Choroid plexus epithelial cell (primary cell): ENCODE measurements around the gene ANKRD22.
A peak's percentile ranks its signal among the peaks of the same experiment; 100 is the strongest.

ENCODE experiments used
- DNase-seq: peaks from one replicate; pipeline ENCODE4 v3.0.0-alpha.2; 2010; ENCODE audit warnings: low read depth
- H3K4me3 ChIP-seq: 2 replicates; pipeline ENCODE4 v1.5.1; 2011; ENCODE audit warnings: low read depth, mild to moderate bottlenecking, control low read depth, low read length, moderate library complexity
- TF ChIP-seq, protein P1 (sequence below): conservative IDR thresholded peaks from 2 replicates; pipeline ENCODE4 v1.5.1; 2011; ENCODE audit warnings: low read depth, mild to moderate bottlenecking, control low read depth, inconsistent platforms, low read length, moderate library complexity

Gene ANKRD22

GRCh38 chr10:88835910-88836221, 15.8 kb downstream of the ANKRD22 start:
- TF ChIP-seq, protein P1, sequence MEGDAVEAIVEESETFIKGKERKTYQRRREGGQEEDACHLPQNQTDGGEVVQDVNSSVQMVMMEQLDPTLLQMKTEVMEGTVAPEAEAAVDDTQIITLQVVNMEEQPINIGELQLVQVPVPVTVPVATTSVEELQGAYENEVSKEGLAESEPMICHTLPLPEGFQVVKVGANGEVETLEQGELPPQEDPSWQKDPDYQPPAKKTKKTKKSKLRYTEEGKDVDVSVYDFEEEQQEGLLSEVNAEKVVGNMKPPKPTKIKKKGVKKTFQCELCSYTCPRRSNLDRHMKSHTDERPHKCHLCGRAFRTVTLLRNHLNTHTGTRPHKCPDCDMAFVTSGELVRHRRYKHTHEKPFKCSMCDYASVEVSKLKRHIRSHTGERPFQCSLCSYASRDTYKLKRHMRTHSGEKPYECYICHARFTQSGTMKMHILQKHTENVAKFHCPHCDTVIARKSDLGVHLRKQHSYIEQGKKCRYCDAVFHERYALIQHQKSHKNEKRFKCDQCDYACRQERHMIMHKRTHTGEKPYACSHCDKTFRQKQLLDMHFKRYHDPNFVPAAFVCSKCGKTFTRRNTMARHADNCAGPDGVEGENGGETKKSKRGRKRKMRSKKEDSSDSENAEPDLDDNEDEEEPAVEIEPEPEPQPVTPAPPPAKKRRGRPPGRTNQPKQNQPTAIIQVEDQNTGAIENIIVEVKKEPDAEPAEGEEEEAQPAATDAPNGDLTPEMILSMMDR = no peak
- DNase-seq = no peak
- no peak overlapping the region for H3K4me3 ChIP-seq

- peak; percentile 93 for DNase-seq
- TF ChIP-seq, protein P1 = peak; percentile 92
- H3K4me3 ChIP-seq = no peak overlapping the region
Measured at GRCh38 chr10:88835096-88835909, 16.3 kb downstream of the ANKRD22 start.

- H3K4me3 ChIP-seq = no peak overlapping the region
- TF ChIP-seq, protein P1 = no peak
- no peak for DNase-seq
Measured at GRCh38 chr10:88833723-88834122, 17.9 kb downstream of the ANKRD22 start.

DNA sequence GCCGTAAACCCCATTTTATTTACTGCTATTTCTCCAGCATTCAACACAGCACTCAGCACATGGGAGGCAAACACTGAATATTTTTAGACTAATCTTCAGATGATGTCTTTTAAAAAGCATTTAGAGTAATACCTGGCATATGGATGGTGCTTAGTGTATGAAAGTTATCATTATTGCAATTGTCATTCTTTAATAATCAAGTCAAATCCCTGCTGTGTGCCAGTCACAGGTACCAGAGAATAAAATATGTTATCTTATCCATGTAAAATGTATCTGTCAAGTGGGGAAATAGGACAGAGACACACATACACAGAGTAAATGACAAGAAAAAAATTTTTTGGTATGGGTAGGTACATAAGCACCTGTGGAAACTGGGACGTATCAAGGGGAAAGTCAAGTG, 18.5 kb downstream of the ANKRD22 start:
- no peak overlapping the region for H3K4me3 ChIP-seq
- TF ChIP-seq, protein P1 = no peak
- no peak for DNase-seq

DNA sequence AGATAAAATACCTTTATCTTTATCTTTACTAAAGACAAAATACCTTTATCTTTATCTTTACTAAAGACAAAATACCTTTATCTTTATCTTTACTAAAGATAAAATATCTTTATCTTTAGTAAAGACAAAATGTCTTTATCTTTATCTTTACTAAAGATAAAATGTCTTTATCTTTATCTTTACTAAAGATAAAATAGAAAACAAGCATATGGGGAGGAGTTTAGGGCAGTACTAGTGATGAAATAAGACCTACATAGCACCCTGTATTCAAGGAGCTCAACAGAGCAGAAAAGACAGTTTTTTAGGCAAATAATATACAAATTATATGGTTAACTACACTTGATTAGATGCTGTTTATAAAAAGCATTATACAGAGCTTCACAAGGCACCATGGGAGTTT, 19.3 kb downstream of the ANKRD22 start:
- DNase-seq = no peak
- TF ChIP-seq, protein P1 = no peak
- H3K4me3 ChIP-seq = no peak overlapping the region

DNA sequence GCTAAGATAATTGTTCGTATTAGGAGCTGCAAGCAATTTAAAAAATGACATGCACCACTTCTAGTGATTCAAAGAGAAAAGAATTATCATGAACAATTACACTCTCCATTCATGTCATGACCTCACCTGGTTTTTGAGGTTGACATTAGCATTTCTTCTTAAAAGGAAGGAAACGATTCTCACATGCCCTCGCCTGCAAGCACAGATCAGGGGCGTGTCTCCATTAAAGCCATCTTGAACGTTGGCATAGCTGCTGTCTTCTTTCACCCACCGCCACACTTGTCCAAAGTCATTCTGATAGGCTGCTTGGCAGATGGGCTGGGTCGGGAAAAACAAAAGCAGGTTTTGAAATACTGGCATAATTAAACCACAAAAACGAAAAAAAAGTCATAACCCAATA, 19.9 kb downstream of the ANKRD22 start:
- H3K4me3 ChIP-seq = no peak overlapping the region
- no peak for DNase-seq
- TF ChIP-seq, protein P1 = no peak

- DNase-seq = no peak
- TF ChIP-seq, protein P1 = no peak
Measured at GRCh38 chr10:88830643-88831268, 20.9 kb downstream of the ANKRD22 start.

More at GRCh38 chr10:88830643-88831268, 20.9 kb downstream of the ANKRD22 start:
- H3K4me3 ChIP-seq = no peak overlapping the region
